ENCODE results near the gene HMSD. TPM values are rescaled to one million over a fixed set of nuclear protein-coding genes. Genes with fewer than 3 reads are reported as not detected.

HMSD gene
- total and polyA plus RNA-seq, 2 of the 13 experiments (the other 11 are each of a cell fraction or from before 2014, with no cell fraction given), result not detected

DNA sequence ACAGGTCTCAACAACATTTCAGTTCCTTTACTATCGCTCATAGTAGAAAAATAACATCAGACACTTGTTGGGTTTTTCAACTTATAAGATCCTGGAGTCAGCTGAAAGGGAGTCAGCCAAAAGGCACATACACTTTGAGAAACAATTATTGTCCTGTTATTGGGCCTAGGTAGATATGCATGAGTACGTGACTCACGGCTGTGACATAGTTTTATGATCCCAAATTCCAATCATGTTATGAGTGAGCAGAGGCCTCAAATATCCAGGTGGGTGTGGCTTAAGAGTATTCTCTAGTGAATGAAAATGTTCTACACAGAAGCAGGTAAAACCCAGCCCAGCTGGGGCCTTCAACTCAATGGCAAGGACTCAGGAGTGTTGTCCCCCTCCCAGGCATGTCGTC is 47.9 kb downstream of the HMSD start (continued):
- TF ChIP-seq, protein P1, sequence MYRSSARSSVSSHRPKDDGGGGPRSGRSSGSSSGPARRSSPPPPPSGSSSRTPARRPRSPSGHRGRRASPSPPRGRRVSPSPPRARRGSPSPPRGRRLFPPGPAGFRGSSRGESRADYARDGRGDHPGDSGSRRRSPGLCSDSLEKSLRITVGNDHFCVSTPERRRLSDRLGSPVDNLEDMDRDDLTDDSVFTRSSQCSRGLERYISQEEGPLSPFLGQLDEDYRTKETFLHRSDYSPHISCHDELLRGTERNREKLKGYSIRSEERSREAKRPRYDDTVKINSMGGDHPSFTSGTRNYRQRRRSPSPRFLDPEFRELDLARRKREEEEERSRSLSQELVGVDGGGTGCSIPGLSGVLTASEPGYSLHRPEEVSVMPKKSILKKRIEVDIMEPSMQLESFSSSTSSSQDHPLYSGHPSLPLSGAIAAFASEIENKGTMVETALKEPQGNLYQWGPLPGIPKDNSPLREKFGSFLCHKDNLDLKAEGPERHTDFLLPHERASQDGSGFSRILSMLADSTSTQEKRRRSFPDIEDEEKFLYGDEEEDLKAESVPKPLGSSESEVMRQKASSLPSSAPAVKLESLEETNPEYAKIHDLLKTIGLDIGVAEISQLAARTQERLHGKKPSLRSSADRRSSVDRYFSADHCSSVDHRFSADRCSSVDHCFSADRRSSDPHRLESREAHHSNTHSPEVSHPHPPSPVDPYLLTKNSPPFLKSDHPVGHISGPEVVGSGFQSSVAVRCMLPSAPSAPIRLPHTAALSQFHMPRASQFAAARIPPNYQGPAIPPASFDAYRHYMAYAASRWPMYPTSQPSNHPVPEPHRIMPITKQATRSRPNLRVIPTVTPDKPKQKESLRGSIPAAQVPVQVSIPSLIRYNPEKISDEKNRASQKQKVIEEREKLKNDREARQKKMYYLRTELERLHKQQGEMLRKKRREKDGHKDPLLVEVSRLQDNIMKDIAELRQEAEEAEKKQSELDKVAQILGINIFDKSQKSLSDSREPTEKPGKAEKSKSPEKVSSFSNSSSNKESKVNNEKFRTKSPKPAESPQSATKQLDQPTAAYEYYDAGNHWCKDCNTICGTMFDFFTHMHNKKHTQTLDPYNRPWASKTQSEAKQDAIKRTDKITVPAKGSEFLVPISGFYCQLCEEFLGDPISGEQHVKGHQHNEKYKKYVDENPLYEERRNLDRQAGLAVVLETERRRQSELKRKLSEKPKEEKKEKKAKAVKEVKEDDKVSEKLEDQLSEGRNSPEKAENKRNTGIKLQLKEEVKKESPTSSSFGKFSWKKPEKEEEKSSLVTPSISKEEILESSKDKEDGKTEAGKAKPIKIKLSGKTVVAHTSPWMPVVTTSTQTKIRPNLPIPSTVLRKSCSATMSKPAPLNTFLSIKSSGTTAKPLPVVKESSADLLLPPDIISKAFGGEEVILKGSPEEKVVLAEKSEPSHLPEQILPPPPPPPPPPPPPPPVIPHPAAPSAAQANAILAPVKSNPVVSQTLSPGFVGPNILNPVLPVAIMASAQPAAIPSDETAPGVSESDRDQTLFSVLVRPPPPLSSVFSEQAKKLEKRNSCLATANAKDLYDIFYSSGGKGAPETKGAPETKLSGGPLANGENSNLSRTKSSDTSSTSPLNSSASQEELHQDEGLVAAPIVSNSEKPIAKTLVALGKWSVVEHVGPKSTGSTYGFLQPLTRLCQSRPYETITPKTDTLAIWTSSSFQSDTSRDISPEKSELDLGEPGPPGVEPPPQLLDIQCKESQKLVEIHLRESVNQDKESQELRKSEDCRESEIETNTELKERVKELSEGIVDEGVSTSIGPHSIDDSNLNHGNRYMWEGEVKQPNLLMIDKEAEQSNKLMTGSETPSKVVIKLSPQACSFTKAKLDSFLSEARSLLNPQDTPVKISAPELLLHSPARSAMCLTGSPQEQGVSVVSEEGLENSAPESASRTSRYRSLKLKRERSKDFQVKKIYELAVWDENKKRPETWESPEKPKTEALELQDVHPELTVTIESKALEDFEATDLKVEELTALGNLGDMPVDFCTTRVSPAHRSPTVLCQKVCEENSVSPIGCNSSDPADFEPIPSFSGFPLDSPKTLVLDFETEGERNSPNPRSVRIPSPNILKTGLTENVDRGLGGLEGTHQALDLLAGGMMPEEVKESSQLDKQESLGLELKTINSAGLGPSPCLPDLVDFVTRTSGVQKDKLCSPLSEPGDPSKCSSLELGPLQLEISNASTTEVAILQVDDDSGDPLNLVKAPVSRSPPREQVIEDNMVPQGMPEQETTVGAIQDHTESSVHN (CRISPR knock-in tag; IDR thresholded peaks at IDR 0.05), result no peak
- TF ChIP-seq EED (CRISPR knock-in tag; IDR thresholded peaks at IDR 0.05) (no peak), ZEB1 (IDR thresholded peaks at IDR 0.05; ENCODE audit: insufficient replicate concordance, low read depth) (no peak), ZNF441 (CRISPR knock-in tag; IDR thresholded peaks at IDR 0.05; ENCODE audit: borderline replicate concordance) (no peak), ZNF660 (CRISPR knock-in tag; IDR thresholded peaks at IDR 0.05; ENCODE audit: borderline replicate concordance, low read depth) (no peak), KMT2B (CRISPR knock-in tag; IDR thresholded peaks at IDR 0.05) (no peak), CAMTA2 (CRISPR knock-in tag; IDR thresholded peaks at IDR 0.05; ENCODE audit: borderline replicate concordance) (no peak), MXI1 (IDR thresholded peaks at IDR 0.05; ENCODE audit: borderline replicate concordance, low read depth, low read length) (no peak), ZNF264 (CRISPR knock-in tag; IDR thresholded peaks at IDR 0.05) (no peak)
- TF ChIP-seq, protein P2, sequence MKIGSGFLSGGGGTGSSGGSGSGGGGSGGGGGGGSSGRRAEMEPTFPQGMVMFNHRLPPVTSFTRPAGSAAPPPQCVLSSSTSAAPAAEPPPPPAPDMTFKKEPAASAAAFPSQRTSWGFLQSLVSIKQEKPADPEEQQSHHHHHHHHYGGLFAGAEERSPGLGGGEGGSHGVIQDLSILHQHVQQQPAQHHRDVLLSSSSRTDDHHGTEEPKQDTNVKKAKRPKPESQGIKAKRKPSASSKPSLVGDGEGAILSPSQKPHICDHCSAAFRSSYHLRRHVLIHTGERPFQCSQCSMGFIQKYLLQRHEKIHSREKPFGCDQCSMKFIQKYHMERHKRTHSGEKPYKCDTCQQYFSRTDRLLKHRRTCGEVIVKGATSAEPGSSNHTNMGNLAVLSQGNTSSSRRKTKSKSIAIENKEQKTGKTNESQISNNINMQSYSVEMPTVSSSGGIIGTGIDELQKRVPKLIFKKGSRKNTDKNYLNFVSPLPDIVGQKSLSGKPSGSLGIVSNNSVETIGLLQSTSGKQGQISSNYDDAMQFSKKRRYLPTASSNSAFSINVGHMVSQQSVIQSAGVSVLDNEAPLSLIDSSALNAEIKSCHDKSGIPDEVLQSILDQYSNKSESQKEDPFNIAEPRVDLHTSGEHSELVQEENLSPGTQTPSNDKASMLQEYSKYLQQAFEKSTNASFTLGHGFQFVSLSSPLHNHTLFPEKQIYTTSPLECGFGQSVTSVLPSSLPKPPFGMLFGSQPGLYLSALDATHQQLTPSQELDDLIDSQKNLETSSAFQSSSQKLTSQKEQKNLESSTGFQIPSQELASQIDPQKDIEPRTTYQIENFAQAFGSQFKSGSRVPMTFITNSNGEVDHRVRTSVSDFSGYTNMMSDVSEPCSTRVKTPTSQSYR (CRISPR knock-in tag; IDR thresholded peaks at IDR 0.05; ENCODE audit: borderline replicate concordance), result no peak
- TF ChIP-seq, protein P3, sequence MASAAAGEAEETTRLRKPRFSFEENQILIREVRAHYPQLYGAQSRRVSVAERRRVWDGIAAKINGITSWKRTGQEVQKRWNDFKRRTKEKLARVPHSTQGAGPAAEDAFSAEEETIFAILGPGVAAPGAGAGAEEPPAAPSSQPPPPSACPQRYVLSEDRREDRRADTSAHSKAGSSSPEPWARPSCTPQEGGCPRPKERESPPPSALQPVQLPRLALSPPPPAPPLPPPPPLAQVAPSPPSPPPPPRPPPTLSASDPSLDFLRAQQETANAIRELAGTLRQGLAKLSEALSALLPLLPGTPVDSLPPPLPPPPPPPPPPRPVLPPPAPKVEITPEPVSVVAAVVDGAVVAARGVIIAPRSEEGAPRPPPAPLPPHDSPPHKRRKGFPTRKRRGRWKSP (CRISPR knock-in tag; IDR thresholded peaks at IDR 0.05), result no peak
- TF ChIP-seq, protein P4, sequence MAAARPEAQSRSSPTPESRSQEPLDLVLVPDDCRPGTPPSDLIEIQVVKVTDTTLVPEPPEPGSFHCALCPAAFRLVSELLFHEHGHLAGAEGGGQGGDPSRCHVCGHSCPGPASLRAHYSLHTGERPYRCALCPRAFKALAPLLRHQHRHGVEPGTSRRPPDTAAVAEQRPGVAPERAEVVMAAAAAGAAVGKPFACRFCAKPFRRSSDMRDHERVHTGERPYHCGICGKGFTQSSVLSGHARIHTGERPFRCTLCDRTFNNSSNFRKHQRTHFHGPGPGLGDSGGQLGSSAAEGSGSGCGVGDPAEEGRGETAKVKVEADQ (CRISPR knock-in tag; IDR thresholded peaks at IDR 0.05; ENCODE audit: borderline replicate concordance), result no peak
